Activated CD4-positive, CD25-positive, alpha-beta regulatory T cell treated with anti-CD3 and anti-CD28 coated beads, Interleukin-2, amount 50 U/mL, for 24 hours (primary cell): Measurements from ENCODE around the gene CD99.
"Not testable (repeated sequence)": the region's sequence is repeated elsewhere in the genome, so short reads cannot be mapped to it uniquely, and the experiment has no call there.

Experiments used
- ATAC-seq, 2 donors: fragments of 150-1000 bp; cut with Tn5 transposase; one replicate each; pipeline ENCODE4 v1.10.0; 2021; ENCODE audit warnings: mild to moderate bottlenecking in 1 of 2, moderate library complexity in 1 of 2

Gene CD99

DNA sequence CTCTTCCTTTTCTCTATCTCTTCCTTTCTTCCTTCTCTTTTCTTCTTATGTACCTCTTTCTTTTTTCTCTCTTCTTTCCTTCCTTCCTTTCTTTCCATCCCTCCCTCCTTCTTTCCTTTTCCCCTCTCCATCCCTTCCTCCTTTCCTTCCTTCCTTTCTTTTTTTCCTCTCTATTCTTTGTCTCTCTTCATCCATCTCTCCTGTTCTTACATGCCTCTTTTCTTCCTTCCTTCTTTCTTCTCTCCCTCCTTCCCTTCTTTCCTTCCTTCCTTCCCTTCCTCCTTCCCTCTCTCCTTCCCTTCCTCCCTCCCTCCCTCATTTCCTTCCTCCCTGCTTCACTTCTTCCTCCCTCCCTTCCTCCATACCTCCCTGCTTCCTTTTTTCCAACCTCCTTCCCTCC is 41.6 kb downstream of the CD99 start:
- no peak for ATAC-seq

DNA sequence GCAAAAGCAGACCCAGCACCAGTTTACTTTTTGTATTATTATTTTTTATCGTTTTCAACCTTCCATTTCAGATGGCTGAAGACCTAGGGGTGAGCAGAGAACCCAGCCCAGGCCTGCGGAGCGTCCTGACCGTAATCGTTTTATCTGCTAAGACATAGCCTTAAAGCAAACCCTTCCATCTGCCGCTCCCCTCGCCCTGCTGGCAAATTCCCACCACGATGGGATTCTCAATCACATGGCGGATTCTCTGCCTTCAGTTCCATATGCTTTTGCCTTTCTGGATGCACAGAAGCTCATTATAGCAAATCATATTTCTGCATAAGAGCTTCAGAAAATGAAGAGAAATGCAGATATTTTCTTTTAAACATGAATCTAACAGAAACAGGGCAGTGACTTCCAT is 42.2 kb downstream of the CD99 start:
- no peak for ATAC-seq

DNA sequence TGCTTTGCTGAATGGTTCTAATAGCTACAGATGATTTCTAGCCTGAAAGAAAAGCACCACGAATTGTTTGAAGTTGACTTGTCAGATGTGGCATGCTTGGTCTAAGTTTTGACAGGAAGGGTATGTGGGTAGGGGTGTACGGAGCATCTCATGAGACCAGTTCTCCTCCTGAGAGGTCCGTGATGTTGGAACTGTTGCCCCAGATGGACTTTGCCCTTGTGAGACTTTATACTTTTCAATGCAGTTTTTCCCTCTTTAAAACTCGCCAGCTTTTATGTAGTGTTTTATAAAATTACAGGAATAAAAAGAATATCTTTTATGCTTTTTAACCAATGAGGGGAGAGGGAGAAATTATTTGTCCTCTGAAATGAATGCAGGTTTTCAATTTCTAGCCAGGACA is 44.2 kb downstream of the CD99 start:
- ATAC-seq: no peak

DNA sequence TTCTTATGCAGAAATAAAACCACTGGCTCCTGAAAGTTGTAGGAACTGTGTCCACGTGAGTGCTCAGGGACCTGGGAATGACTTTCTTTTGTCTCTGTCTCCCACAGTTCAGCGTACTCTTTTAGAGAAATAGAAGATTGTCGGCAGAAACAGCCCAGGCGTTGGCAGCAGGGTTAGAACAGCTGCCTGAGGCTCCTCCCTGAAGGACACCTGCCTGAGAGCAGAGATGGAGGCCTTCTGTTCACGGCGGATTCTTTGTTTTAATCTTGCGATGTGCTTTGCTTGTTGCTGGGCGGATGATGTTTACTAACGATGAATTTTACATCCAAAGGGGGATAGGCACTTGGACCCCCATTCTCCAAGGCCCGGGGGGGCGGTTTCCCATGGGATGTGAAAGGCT is 49.6 kb downstream of the CD99 start:
- ATAC-seq: no peak

DNA sequence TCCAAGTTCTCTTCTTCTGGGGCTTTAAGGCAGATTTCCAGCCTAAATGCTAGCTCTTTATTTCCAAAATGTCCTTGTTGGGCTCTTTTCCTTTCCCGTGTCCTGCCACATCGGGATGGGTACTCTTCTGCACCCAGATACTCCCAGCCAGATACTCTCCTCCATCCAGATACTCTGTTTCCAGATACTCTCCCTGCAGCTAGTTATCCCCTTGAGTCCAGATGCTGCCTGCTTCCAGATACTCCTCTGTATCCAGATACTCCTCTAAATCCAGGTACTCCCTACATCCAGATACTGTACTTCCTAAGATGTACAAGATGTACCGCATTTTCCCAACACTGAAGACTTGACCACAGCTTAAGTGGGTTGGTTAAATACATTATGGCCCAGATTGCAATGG is 50.3 kb downstream of the CD99 start:
- no peak for ATAC-seq

DNA sequence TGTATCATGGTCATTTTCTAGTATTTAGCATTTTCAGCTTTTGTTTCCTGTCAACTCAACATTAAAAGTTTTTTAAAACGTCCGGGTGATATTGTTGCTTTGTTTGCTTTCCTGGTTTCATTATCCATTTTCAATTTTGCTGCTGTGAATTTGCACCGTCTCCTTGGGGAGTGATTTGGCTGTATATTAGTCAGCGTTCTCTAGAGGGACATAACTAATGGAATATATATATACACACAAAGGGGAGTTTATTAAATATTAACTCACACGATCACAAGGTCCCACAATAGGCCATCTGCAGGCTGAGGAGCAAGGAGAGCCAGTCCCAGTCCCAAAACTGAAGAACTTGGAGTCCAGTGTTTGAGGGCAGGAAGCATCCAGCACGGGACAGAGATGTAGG is 55.2 kb downstream of the CD99 start:
- not testable (repeated sequence) for ATAC-seq

DNA sequence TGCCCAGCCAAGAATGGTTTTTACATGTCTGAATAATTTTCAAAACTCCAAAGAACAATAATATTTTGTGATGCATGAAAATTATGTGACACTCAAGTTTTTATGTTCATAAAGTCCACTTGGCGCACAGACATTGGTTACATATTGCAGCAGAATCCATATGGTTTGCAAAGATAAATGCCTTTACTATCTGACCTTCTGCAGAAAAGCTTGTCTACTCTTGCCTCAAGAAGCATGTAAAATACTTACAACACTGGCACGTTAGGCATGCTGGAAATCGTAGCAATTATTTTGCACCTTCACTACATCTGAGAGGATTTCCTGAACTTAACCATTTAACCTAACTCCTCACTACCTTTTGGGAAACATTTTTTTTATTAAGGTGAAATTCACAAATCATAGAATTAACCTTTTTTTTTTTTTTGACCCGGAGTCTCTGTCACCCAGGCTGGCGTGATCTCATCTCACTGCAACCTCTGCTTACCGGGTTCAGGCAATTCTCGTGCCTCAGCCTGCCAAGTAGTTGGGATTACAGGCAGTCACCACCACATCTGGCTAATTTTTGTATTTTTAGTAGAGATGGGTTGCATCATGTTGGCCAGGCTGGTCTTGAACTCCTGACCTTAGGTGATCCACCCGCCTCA is 57.2 kb downstream of the CD99 start:
- ATAC-seq: no peak

DNA sequence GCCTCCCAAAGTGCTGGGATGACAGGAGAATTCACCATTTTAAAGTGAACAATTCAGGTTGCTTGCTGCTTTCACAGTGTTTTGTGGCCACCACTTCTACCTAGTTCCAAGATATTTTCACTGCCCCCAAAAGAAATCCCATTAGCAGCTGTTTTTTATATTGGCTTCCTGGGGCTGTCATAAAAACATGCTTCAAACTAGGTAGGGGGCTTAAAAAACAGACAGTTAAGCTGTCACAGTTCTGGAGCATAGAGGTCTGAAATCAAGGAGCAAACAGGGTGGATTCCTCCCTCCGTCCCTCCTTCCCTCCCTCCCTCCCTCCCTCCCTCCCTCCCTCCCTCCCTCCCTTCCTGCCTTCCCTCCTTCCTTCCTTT is 57.7 kb downstream of the CD99 start:
- no peak for ATAC-seq

DNA sequence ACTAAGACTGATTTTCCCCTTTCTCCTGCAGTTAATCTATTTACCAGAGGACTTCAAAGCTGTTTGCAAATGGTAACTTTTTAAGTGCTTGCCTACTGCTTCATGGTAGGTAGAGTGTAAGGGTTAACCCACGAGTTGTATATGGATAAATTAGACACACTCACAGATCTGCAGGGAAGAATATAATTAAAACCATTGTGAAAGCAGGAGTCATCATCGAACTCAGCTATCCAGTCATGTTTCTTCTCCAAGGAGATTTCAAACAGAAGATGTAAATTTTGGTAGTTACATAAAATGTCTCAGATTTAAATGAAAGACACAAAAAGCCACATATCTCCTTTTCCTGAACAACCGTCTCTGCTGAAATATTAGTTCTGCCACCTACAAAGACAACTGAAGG is 60.2 kb downstream of the CD99 start:
- ATAC-seq: no peak

DNA sequence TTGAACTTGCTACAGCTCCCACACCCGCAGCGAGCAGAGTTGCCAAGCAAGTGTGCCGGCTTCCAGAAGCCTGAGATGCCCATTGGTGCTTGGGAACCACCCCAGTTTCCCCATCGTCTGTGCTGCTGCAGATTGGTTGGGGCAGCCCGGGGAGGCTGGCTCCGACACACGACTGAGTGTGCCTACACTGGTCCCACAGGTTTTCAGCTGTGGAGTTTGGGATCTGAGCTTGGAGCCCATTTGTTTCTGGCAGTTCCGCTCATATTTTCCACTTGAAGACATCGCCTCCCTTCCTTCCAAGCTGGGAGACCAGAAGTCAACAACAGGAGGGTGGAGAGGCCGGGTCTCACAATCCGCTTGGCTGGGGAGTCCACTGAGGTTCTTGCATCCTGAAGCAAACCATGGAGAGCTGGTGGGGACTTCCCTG is 60.8 kb downstream of the CD99 start, which contains the start of gene XG:
TSS of gene XG (plus strand) at position 167 of the 427 bp plus-strand sequence. CDS start at position 402, 235 bp downstream.
- not testable (repeated sequence) for ATAC-seq

DNA sequence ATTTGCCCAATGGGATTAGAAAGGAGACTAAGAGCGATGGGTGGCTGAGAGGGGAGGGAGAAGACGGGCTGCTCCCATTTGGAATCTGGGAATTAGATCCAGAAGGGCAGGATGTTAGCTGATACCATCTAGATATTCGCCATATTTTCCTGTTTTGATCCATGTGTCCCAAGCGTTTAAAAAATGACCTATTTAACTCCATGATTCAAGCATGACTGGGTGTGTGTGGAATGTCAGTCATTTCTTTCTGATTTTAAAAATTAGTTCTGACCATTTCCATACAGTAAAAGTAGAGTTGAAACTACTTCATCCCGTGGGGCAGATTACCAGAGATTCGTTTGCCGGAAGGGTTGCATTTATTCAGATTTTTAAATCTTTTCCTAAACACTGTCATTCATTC is 61.3 kb downstream of the CD99 start:
- not testable (repeated sequence) for ATAC-seq

DNA sequence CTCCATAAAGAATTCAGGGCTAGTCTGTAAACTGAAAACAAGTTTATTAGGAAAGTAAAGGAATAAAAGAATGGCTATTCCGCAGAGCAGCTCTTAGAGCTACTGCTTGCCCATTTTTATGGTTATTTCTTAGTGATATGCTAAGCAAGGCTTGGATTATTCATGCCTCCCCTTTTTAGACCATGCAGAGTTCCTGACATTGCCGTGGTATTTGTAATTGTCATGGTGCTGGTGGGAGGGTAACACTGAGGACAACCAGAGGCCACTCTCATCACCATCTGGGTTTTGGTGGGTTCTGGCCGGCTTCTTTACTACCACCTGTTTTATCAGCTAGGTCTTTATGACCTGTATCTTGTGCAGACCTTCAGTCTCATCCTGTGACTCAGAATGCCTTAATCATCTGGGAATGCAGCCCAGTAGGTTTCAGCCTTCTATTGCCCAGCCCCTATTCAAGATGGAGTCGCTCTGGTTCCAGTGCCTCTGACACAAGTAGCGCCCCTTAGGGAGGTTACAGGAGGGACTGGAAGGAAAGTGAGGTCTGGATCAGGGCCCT is 64.1 kb downstream of the CD99 start:
- ATAC-seq: not testable (repeated sequence)

DNA sequence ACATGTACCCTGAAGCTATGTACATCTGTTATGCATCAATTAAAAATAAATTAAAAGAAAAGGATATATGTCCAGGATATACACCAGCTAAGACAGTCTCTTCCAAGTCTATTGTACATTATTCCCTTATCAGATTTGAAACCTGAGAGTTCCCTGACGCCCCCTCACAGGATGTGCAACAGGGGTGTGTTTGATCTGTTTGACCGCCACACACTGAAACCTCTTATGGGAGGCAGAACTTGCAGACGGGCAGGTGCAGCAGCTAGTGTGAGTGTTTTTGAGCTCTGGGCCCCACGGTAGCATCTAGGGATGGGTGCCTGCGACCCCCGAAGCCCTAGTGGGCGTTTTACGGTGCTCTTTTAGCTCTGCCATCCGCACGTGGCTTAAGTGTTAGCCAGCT is 65.5 kb downstream of the CD99 start:
- no peak for ATAC-seq

DNA sequence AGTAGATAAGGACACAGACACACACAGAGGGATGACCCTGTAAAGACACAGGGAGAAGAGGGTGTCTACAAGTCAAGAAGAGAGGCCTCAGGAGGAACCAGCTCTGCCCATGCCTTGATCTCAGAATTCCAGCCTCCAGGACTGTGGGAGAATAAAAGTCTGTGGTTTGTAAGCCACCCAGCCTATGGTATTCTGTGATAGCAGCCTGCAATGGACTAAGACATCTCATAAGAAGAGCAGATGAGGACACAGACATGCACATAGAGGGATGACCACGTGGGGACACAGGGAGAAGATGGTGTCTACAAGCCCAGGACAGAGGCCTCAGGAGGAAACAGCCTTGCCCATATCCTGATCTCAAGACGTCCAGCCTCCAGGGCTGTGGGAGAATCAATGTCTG is 70.2 kb downstream of the CD99 start:
- no peak for ATAC-seq

DNA sequence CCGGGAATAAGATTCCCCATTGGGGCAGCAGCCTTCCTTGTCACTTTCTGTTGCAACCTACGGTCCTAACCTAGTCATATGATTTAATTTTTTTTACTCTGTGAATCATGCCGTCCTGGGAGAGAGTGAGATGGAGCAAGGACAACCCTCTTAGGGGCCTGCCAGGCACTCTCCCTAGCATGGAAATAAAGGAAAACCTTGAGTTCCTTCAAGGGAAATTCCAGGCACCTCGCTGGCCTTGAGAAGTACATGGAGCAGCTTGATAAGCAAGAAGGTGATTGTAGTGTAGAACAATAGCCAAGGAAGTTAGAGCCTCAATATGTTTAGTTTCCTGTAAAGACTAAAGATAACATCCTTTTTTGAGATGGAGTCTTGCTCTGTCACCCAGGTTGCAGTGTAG is 71.6 kb downstream of the CD99 start:
- ATAC-seq: not testable (repeated sequence)

DNA sequence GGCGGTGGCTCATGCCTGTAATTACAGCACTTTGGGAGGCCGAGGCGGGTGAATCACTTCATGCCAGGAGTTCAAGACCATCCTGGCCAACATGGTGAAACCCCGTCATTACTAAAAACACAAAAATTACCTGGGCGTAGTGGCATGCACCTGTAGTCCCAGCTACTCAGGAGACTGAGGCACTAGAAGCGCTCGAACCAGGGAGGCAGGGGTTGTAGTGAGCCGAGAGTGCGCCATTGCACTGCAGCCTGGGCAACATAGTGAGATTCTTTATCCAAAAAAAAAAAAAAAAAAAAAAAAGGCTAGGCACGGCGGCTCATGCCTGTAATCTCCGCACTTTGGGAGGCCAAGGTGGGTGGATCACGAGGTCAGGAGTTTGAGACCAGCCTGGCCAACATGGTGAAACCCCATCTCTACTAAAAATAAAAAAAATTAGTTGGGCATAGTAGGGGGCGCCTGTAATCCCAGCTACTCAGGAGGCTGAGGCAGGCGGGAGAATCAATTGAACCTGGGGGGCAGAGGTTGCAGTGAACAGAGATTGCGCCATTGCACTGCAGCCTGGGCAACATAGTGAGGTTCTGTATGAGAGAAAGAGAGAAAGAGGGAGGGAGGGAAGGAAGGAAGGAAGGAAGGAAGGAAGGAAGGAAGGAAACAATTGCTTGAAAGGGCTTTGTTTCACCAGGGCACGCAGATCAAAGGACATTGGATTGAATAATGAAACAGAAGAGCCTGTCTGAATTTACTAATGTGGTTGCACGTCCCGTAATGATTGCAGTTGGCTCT is 73.9 kb downstream of the CD99 start:
- not testable (repeated sequence) for ATAC-seq

DNA sequence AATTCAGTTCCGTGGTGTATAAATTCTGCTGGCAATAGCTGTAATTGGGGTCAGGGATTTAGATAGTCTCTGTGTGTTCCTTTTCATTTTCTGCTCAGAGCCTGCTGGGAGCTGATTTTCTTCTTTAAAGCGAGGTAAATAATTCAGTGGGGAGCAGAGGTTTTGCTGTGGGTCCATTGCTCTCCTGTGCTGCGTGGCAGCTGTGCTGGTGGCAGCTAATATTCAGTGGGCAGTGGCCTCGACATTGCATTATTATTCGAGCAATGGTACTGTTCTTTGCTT is 74.4 kb downstream of the CD99 start:
- no peak for ATAC-seq

DNA sequence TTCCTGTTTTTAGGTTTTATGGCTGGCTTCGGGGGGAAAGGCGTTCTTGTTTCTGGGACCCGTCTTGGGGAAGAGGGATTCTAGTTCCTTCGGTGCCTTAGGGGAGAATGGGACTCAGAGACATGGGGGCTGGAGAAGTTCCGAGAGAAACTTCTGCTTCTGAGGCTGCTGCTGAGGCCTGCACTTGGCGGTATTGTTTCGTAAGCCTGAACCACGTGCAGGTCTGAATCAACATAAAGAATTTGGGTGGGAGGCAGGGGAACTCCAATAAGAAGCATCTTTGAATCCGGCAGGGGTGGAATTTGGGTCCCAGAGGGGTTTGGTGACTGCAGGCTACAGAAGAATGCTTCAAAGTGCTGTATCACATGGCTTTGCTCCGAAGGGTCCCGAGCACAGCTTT is 75.8 kb downstream of the CD99 start:
- ATAC-seq: no peak

DNA sequence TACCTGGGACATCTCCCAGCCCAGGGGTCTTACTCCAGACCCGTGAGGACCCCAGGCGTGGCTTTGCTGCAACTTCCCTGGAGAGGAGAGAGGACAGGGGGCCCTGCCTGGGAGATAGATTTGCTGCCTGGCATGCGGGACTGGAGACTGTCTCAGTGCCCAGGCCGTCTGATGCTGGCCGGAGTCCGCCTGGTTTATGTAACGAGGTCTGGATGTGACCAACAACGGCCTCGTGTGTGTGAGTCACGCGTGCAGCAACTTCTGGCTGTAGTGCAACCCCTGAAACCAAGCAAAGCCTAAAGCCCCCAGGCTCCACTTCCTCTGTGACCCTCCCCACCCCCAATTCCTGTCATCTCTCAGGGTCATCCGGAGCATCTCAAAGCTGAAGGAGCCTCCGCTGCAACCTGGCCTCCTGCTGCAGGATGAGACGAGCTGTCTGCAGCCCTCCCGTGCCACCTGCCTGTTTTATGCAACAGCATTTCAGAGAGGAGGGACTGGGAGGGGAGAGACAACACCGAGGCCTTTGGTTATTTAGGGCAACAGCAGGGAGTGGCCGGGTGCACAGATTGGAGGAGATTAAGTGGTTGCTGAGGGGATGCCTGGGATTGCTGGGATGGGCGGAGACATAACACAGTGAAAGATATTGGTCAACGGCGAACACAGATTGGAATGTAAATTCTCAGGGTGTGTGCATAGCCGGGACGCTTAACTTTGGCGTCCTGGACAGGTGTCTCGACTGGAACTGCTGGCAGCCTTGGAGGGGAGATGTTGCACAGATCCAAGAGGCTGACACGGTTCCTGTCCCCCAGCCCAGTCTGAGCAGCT is 76.7 kb downstream of the CD99 start:
- no peak for ATAC-seq

DNA sequence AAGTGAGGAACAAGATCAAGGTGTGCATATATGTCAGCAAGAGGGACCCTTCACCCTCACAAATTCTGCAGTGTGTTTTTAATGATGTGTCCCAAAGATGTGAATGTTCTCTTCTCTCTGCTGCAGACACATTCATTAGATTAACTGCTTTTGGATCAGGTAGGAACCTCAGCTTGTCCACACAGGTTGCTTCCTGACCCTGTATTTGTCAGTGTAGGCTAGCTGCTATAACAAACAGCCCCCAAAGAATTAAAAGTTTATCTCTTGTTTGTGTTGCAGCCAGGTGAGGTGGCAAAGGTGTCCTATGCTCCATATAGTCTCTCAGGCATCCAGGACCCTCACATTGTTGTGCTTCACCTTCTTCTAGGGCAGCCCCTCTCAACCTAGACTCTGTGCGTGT is 78.5 kb downstream of the CD99 start:
- ATAC-seq: no peak

DNA sequence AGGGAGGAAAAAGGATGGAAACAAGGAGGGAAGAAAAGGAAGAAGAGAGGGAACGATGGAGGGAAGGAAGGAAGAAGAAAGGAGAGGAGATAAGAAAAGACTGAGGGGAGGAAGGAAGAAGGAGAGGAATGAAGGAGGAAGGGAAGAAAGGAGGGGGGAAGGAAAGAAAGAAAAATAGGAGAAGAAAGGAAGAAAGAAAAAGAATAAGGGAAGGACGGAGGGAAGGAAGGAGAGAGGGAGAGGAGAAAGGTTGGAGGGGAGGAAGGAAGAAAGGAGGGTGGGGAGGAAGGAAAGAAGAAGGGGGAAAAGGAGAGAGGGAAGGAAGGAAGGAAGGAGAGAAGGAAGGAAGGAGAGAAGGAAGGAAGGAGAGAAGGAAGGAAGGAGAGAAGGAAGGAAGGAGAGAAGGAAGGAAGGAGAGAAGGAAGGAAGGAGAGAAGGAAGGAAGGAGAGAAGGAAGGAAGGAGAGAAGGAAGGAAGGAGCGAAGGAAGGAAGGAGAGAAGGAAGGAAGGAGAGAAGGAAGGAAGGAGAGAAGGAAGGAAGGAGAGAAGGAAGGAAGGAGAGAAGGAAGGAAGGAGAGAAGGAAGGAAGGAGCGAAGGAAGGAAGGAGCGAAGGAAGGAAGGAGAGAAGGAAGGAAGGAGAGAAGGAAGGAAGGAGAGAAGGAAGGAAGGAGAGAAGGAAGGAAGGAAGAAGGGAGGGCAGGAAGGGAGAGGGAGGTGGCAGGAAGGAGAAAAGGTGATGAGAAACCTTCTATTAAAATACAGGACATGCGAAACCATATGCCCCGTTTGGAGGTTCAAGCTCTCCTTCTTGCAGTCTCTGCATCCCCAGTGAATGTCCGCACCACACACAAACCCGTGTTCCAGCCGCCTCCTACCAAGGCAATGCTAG is 82.3 kb downstream of the CD99 start:
- ATAC-seq: not testable (repeated sequence)

DNA sequence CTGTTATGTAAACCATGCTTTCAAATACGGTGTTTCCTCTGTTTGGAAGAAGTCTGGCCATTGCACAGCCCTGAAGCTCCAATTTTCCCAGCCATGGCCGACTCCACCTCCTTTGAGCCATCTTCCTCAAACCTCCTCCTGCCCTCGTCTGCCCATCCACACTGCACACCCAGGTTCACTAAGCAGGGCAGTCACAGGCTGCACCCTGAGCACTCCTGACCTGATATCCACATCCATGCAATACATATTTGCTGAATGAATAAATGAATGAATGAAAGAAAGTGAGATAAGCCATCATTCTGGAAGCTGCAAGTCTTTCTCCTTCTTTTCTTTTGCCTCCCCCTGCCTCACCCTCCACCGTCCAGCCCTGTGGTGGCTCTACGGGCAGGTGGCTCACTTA is 83.0 kb downstream of the CD99 start:
- ATAC-seq: no peak

DNA sequence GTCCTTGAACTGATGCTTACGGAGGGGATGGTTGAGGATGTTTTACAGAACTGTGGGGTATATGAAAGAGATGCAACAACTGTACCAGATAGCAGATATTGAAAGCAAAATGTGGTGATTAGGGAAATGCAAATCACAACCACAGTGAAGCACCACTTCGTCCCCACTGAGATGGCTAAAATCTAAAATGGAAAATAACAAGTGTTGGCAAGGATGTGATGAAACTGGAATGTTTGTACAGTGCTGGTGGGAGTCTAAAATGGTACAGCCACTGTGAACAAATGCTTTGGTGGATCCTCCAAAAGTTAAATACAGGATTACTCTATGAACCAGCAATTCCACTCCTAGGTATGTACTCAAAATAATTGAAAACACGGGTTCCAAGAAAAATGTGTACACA is 83.7 kb downstream of the CD99 start:
- no peak for ATAC-seq
